HG03025 (cell line): ENCODE results near the gene LITAF.
"Not testable (repeated sequence)": the region's sequence is repeated elsewhere in the genome, so short reads cannot be mapped to it uniquely, and the experiment has no call there.

Experiments
- ATAC-seq: cut with Tn5 transposase; IDR thresholded peaks from one replicate; pipeline ENCODE4 v1.9.1; 2021; ENCODE audit warnings: mild to moderate bottlenecking, moderate library complexity; ENCODE audit not compliant: unreplicated experiment, low FRiP score

The LITAF gene

GRCh38 chr16:11580451-11581086 is 6.2 kb downstream of the LITAF start:
- ATAC-seq = no peak

- ATAC-seq = not testable (repeated sequence)
Measured at GRCh38 chr16:11577290-11577660, 9.4 kb downstream of the LITAF start.

- no peak for ATAC-seq
Measured at GRCh38 chr16:11576427-11577289, 10.1 kb downstream of the LITAF start.

DNA sequence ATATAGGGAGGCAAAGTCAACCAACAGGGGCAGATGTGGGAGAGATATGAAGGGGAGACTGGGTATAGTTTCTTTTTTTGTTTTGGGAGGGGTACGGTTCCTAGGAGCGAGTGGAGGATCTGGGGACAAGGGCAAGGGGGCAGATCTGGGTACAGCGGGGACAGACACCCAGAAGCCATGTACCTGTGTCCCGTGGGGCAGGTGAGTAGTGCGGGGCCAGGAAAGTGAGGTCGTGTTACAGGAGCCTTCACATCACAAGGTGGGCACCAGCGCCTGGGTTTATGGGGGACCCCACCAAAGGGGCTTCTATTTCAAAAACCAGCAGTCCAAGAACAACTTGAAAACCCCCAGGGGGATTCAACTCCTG is 11.5 kb downstream of the LITAF start:
- no peak for ATAC-seq

GRCh38 chr16:11572301-11572995 is 14.3 kb downstream of the LITAF start:
- no peak for ATAC-seq

DNA sequence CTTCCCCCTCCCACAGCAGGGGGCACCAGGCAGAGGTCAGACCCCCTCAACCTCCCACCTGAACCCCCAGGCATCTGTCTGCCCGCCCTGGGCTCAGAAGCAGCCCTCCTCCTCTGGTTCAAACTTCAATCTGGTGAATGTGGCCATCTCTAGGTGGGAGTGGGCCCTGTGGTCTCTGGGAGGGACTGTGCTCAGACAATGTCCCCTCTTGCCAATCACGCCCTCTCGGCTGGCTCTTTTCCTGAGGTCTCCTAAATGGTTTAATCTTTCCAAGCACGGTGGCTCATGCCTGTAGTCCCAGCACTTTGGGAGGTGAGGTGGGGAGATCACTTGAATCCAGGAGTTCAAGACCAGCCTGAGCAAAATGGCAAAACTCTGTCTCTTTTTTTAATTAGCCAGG is 15.2 kb downstream of the LITAF start:
- no peak for ATAC-seq

DNA sequence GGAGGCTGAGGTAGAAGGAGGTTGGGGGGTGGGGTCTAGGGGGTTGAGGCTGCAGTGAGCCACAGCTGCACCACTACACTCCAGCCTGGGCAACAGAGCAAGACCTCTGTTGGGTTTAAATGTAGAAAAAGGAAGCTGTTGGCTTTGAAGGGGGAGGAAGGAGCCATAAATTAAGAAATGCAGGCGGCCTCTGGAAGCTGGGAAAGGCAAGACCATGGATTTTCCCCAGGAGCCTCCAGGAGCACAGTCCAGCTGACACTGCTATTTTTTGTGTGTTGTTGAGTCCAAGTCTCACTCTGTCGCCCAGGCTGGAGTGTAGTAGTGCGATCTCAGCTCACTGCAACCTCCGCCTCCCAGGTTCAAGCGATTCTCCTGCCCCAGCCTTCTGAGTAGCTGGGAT is 15.9 kb downstream of the LITAF start:
- ATAC-seq = no peak

GRCh38 chr16:11570258-11570657 is 16.5 kb downstream of the LITAF start:
- no peak for ATAC-seq

DNA sequence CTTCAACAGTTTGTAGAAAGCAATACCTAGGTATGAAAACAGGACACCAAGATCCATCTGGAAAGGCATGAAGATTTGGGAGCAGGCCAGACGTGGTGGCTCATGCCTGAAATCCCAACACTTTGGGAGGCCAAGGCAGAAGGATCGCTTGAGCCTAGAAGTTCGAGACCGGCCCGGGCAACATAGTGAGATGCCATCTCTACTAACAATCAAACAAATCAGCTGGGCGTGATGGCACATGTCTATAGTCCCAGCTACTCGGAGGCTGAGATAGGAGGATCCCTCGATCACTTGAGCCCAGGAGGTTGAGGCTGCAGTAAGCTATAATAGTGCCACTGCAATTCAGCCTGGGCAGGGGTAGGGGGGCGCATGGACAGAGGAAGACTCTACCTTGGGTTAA is 20.3 kb downstream of the LITAF start:
- no peak for ATAC-seq

DNA sequence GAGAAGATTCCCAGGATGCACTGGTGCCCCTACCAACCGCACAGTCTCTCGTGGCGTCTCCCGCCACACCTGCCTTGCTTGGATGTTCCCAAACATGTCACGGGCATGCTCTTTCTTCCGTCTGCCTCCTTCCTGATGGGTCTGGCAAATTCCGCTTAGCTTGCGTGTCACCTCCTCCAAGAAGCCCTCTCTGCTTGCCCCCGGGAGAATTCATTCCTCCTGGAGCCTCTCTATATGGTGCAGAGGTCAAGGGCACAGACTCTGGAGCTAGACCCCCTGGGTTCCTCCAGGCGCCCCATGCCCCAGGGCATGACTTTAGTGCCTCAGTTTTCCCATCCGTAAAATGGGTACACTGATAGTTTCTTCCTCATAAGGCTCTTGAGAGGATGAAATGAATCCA is 21.1 kb downstream of the LITAF start:
- no peak for ATAC-seq

GRCh38 chr16:11564046-11564926 is 22.4 kb downstream of the LITAF start:
- ATAC-seq = no peak

DNA sequence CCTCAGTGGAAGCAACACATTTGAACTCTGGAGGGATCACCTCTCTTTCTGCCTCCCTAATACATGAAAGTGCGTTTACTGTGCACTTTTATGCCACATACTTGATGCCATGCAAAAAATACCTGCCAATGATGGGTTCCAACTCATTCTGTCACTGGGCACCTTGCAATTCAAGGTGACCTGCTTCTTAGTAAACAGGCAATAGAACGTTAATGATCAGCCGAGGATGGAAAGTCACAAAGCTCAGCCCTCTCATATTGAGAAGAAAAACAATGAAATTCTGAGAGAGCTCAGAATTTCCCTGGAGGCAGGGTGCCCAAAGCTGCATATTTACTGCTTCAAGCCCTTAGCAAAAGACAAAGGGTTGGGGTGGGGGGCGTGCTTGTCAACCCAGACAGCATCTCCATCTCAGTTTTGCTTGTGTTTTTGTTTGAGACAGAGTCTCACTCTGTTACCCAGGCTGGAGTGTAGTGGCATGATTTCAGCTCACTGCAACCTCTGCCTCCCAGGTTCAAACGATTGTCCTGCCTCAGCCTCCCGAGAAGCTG is 23.2 kb downstream of the LITAF start:
- ATAC-seq = no peak

DNA sequence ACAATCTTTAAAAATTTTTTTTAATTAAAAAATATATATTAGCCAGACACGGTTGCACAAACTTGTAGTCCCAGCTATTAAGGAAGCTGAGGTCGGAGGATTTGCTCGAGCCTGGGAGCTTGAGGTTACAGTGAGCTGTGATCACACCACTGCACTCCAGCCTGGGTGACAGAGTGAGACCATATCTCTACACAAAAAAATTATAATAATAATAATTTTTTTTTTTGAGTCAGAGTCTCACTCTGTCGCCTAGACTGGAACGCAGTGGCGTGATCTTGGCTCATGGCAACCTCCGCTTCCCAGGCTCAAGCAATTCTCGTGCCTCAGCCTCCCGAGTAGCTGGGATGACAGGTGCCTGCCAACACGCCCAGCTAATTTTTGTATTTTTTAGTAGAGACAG is 23.8 kb downstream of the LITAF start:
- ATAC-seq = no peak

DNA sequence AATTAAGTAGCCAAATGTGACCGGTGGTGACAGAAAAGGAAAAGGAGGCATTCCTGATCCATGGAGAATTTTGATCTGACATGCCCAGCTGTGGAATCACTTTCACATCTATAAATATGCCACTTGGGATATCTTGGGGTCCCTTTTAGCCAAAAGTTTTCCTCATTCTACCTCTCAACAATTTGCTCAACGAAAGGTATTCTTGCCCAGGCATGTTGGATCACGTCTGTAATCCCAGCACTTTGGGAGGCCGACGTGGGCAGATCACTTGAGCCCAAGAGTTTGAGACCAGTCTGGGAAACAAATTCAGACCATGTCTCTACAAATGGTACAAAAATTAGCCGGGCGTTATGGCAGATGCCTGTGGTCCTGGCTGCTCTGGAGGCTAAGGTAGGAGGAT is 24.3 kb downstream of the LITAF start:
- ATAC-seq = no peak

- no peak for ATAC-seq
Measured at GRCh38 chr16:11561856-11562255, 24.9 kb downstream of the LITAF start.

DNA sequence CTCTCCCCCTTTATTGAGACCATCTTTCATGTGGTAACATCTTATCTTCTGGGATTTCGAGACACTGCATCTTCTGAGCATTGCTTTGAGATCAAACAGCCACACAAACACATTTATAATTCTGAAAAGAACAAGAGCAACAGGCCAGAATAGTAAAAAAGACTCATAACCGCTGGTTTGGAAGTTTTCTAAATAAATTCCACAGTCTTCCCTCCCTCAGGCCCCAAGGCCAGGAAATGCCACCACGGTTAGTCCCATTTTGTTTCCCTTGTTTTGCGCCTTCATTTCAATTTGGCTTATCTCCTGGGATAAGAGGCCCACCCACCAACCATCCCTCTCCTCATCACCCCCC is 25.3 kb downstream of the LITAF start:
- ATAC-seq = no peak

DNA sequence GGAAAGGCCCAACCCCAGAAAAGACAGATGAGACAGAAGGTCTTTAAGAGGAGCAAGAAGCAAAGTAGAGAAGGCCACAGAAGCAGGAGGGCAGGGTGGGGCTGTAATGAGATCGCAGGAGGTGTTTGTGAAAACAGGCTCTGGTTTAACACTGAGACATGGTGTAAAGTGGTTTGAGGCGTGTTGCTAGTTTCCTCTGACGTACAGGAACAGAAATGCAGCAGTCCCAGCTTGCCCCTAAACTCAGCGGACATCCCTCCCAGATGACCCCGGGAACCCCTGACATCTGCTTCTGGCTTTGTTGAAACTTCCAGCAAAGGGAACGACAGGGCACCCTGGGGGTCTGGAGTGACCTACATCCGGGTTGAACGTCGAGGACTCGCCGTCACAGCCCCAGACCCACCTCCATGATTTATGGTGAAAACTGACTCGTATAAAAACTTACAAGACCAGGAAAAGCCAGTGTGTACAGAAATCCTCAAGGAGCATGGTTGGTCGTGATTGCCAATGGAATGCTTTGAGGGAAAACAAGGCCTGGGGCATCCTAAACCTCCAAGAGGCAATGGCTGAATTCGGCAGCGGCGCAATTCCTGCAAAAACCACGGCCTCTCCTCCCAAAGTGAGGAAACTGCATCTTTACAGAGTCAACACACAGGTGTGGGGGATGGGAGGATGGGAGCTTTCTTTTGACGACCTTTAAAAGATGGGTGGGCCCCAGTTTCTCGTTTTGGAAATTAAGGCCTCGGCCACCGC is 25.8 kb downstream of the LITAF start:
- no peak for ATAC-seq

GRCh38 chr16:11558308-11558823 is 28.4 kb downstream of the LITAF start:
- ATAC-seq = not testable (repeated sequence)

DNA sequence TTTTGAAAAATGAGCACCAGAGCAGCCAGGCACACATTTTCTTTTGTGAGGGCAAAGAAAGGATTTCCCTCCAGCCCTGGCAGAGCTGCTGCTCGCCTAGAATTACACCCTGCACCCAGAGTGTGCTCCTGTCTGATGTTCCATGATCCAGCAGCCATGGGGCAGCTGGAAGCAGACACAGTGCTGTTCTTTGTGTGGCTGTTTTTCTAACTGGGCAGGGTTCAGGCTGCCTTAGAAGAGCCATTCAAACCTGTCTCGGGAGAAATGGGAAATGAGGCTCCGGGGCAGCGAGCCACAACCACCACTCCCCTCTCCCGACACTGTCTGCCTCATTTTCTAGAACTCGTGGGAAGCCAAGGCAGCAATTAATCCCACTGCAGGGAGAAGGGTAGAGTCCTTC is 28.9 kb downstream of the LITAF start:
- ATAC-seq = no peak
